Measurements from ENCODE around the gene RAB8B. TPM values are rescaled to one million over a fixed set of nuclear protein-coding genes. Genes with fewer than 3 reads are reported as not detected.

Gene RAB8B
- total RNA-seq, 4 donors from 2014 or later = 11.0 to 12.9 (median 12.5) TPM

GRCh38 chr15:63287109-63287508 lies 97.7 kb downstream of the RAB8B start:
- Histone ChIP-seq H3K36me3 (peaks cover 27% of the 10 kb centered on the region), H3K27me3 (no peaks in the 10 kb centered on the region), H3K4me3 (no peak overlapping the region), H3K27ac (no peak overlapping the region), H3K4me1 (peaks cover 17% of the 10 kb centered on the region), H3K9me3 (no peaks in the 10 kb centered on the region)
- DNase-seq (ENCODE audit: low spot score in 2 of 2) = no peak
- 82% methylated on average over 2 of the region's 2 CpGs for WGBS
- TF ChIP-seq POLR2AphosphoS5 (IDR thresholded peaks at IDR 0.05) (no peak), POLR2A (IDR thresholded peaks at IDR 0.05) (no peak), CTCF (IDR thresholded peaks at IDR 0.05) (no peak), EP300 (IDR thresholded peaks at IDR 0.05) (no peak)

- no peak overlapping the region for H3K4me3 ChIP-seq
- no peak for DNase-seq (ENCODE audit: low spot score in 2 of 2)
Observed at GRCh38 chr15:63288342-63288741, 98.9 kb downstream of the RAB8B start.

DNA sequence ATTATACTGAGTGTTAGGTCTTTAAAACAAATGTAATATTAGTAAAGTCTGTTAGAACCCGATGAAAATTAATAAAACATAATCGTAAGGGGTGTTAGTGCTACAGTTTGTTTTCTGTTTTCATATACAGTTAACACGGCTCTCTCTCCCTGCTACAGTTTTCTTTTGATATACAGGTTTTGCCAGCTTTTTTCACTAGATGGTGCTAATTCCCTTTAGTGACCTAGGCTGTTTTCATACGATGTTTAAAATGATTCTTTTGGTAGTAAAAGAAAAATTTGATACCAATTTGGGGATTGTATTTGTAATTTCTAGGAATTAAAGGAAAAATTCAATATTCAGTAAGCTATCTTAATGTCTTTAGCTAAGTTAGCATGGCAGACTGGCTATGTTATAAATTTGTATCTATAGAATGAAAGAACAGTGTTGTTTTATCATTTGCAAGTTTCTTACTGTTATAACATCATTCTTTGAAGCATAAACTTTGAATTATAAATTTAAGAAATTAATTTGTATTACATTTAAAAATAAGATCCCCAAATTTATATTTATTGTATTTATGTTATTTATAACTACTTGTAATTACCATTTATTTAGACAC lies 99.5 kb downstream of the RAB8B start:
- H3K4me3 ChIP-seq = no peak overlapping the region

More at GRCh38 chr15:63288342-63288741, 98.9 kb downstream of the RAB8B start:
- Histone ChIP-seq H3K9me3 (no peaks in the 10 kb centered on the region), H3K36me3 (peaks cover 22% of the 10 kb centered on the region), H3K27ac (no peak overlapping the region), H3K27me3 (no peaks in the 10 kb centered on the region), H3K4me1 (peaks cover 15% of the 10 kb centered on the region)
- TF ChIP-seq POLR2A (IDR thresholded peaks at IDR 0.05) (no peak), POLR2AphosphoS5 (IDR thresholded peaks at IDR 0.05) (no peak), CTCF (IDR thresholded peaks at IDR 0.05) (no peak), EP300 (IDR thresholded peaks at IDR 0.05) (no peak)
- WGBS = 72% methylated on average over 1 of the region's 1 CpG

DNA sequence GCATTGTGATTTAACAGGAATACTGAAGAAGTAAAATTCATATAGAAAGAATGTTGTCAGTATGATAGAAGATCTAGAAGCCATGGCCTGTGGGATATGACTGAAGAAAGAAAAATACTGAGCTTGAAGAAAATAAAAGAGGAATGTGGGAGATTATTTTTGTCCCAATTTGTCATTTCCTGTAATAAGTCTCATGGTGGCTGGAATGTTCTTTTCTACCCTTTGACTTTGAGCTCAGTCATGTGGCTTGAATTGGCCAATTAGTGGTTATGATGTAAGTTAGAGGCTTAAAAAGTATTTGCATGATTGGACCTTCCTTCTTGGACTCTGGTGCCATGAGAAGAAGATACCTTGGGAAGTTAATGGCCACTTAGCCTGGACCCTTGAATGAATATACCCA lies 102.1 kb downstream of the RAB8B start:
- no peak overlapping the region for H3K4me3 ChIP-seq
- H3K27ac ChIP-seq = peak overlapping the region; percentile 15
- peaks cover 1% of the 10 kb centered on the region for H3K36me3 ChIP-seq
- TF ChIP-seq CTCF (IDR thresholded peaks at IDR 0.05) (no peak), EP300 (IDR thresholded peaks at IDR 0.05) (no peak), POLR2A (IDR thresholded peaks at IDR 0.05) (no peak), POLR2AphosphoS5 (IDR thresholded peaks at IDR 0.05) (no peak)
- no peaks in the 10 kb centered on the region for H3K9me3 ChIP-seq
- DNase-seq (ENCODE audit: low spot score in 2 of 2) = no peak
- no peaks in the 10 kb centered on the region for H3K27me3 ChIP-seq
- H3K4me1 ChIP-seq = peaks cover 15% of the 10 kb centered on the region

More for the DNA sequence above, 99.5 kb downstream of the RAB8B start:
- no peak for DNase-seq (ENCODE audit: low spot score in 2 of 2)
- Histone ChIP-seq H3K27ac (no peak overlapping the region), H3K27me3 (no peaks in the 10 kb centered on the region), H3K4me1 (peaks cover 15% of the 10 kb centered on the region), H3K9me3 (no peaks in the 10 kb centered on the region), H3K36me3 (peaks cover 20% of the 10 kb centered on the region)
- TF ChIP-seq POLR2A (IDR thresholded peaks at IDR 0.05) = no peak
- peak; percentile 34 to 60 for TF ChIP-seq CTCF (IDR thresholded peaks at IDR 0.05)
- TF ChIP-seq EP300 (IDR thresholded peaks at IDR 0.05) = no peak
- WGBS = 1% methylated on average over 4 of the region's 4 CpGs

GRCh38 chr15:63292241-63292640 lies 102.8 kb downstream of the RAB8B start:
- Histone ChIP-seq H3K27ac (no peak overlapping the region), H3K36me3 (no peaks in the 10 kb centered on the region), H3K9me3 (no peaks in the 10 kb centered on the region), H3K27me3 (no peaks in the 10 kb centered on the region), H3K4me1 (peaks cover 15% of the 10 kb centered on the region), H3K4me3 (no peak overlapping the region)
- WGBS = 93% methylated on average over 3 of the region's 3 CpGs
- DNase-seq (ENCODE audit: low spot score in 2 of 2) = no peak
- TF ChIP-seq POLR2A (IDR thresholded peaks at IDR 0.05) (no peak), POLR2AphosphoS5 (IDR thresholded peaks at IDR 0.05) (no peak), EP300 (IDR thresholded peaks at IDR 0.05) (no peak), CTCF (IDR thresholded peaks at IDR 0.05) (no peak)

Measured in suprapubic skin (tissue), 4 donors.